GM23248 (cell line): Measurements from ENCODE around the gene DICER1. TPM values are rescaled to one million over a fixed set of nuclear protein-coding genes. Genes with fewer than 3 reads are reported as not detected.

Experiments
- DNase-seq: peaks from one replicate; pipeline ENCODE4 v3.0.0-alpha.2; 2015
- H2AFZ ChIP-seq: fragments of 200-600 bp; sonication (generic); 2 replicates; pipeline ENCODE4 v1.6.1; 2016; ENCODE audit warnings: antibody characterized with exemption
- H3F3A ChIP-seq: fragments of 200-600 bp; sonication (generic); 2 replicates; pipeline ENCODE4 v1.6.1; 2016; ENCODE audit warnings: mild to moderate bottlenecking, antibody characterized with exemption, mixed run types; ENCODE audit not compliant: insufficient read depth
- H3K27ac ChIP-seq: fragments of 200-600 bp; sonication (generic); 2 replicates; pipeline ENCODE4 v1.5.1; 2016; ENCODE audit warnings: mild to moderate bottlenecking
- H3K27me3 ChIP-seq: fragments of 200-600 bp; sonication (generic); replicated peaks from 2 replicates; pipeline ENCODE4 v1.6.1; 2016; ENCODE audit warnings: mild to moderate bottlenecking; ENCODE audit not compliant: insufficient read depth
- H3K36me3 ChIP-seq: fragments of 200-600 bp; sonication (generic); 2 replicates; pipeline ENCODE4 v1.6.1; 2016; ENCODE audit warnings: low read depth, mild to moderate bottlenecking
- H3K4me1 ChIP-seq: fragments of 200-600 bp; sonication (generic); 2 replicates; pipeline ENCODE4 v1.6.1; 2016; ENCODE audit warnings: mild to moderate bottlenecking; ENCODE audit not compliant: insufficient read depth
- H3K4me2 ChIP-seq: fragments of 200-600 bp; sonication (generic); one replicate; pipeline ENCODE4 v1.6.1; 2016; ENCODE audit warnings: mild to moderate bottlenecking; ENCODE audit not compliant: unreplicated experiment
- H3K4me3 ChIP-seq: fragments of 200-600 bp; sonication (generic); 2 replicates; pipeline ENCODE4 v1.5.1; 2016; ENCODE audit warnings: mild to moderate bottlenecking
- H3K79me2 ChIP-seq: fragments of 200-600 bp; sonication (generic); 2 replicates; pipeline ENCODE4 v1.6.1; 2016; ENCODE audit warnings: mild to moderate bottlenecking; ENCODE audit not compliant: insufficient read depth
- H3K9ac ChIP-seq: fragments of 200-600 bp; sonication (generic); 2 replicates; pipeline ENCODE4 v1.6.1; 2016; ENCODE audit warnings: mild to moderate bottlenecking
- H3K9me2 ChIP-seq: fragments of 200-600 bp; sonication (generic); 2 replicates; pipeline ENCODE4 v1.6.1; 2016; ENCODE audit warnings: mixed run types, mild to moderate bottlenecking, moderate library complexity; ENCODE audit not compliant: insufficient read depth
- H3K9me3 ChIP-seq: fragments of 200-600 bp; sonication (generic); one replicate; pipeline ENCODE4 v1.6.1; 2017; ENCODE audit warnings: low read depth
- H4K20me1 ChIP-seq: fragments of 200-600 bp; sonication (generic); 2 replicates; pipeline ENCODE4 v1.6.0; 2016; ENCODE audit not compliant: insufficient read depth
- EZH2 ChIP-seq: fragments of 200-600 bp; sonication (generic); IDR thresholded peaks from 2 replicates; pipeline ENCODE4 v1.6.1; 2018; ENCODE audit warnings: antibody characterized with exemption, mild to moderate bottlenecking; ENCODE audit not compliant: insufficient read depth, poor library complexity, severe bottlenecking
- EZH2phosphoT487 ChIP-seq: fragments of 200-600 bp; sonication (generic); IDR thresholded peaks from 2 replicates; pipeline ENCODE4 v1.6.1; 2018; ENCODE audit warnings: antibody characterized with exemption, moderate library complexity, mild to moderate bottlenecking, low read depth; ENCODE audit not compliant: insufficient read depth
- WGBS, 2 experiments: methylation state at CpG; one replicate each; pipeline ENCODE4 v1.1.6; 2015 to 2017; ENCODE audit warnings: low lambda C conversion rate in 2 of 2, low coverage in 1 of 2; ENCODE audit errors: missing lambda C conversion rate in 2 of 2; 5-methylcytosine and 5-hydroxymethylcytosine counted together
- in situ Hi-C: fragments of 300-500 bp; cut with MboI; formaldehyde crosslinking; loops from 2 replicates; pipeline ENCODE4 v1.15.0; 2020
- polyA plus RNA-seq: library from polyadenylated mRNA; unstranded; fragments of >200 nt; fragmentation: Nextera tagmentation; extraction: Ambion mirVana; gene quantifications from 2 replicates; pipeline ENCODE4 v1.2.1, GENCODE V29; 2016
- total RNA-seq: library from RNA; depleted of rRNA; stranded (reverse); fragments of >200 nt; shearing (Covaris generic); gene quantifications from 2 replicates; pipeline ENCODE4 v1.2.3, GENCODE V29; 2014

The DICER1 gene
- total and polyA plus RNA-seq, 2 experiments from 2014 or later: 9.8 to 27.6 TPM

DNA sequence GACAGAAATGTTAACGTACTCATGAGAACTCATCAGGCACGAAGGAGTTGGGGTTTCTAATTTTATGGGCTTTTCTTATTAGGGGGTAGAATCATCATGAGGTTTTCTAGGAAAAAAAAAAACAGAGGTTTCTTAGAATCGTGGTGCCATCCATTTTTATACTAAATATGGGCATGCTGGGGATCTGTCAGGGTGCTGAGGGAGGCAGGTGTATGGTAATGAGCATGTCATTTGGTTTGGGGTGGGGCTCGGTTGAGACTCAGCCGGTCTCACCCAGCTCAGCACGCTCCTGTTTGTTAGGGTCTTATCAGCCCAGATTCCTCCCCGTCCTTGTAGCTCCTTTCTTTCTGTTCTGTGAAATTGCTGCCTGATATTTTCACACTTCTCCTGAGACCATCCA lies 98.2 kb downstream of the DICER1 start:
- no peak for DNase-seq
- Histone ChIP-seq H2AFZ (no peak overlapping the region), H3K27me3 (no peaks in the 10 kb centered on the region), H4K20me1 (no peaks in the 10 kb centered on the region), H3K79me2 (no peaks in the 10 kb centered on the region), H3K27ac (no peak overlapping the region), H3K4me1 (no peaks in the 10 kb centered on the region), H3K36me3 (no peaks in the 10 kb centered on the region), H3K9ac (no peak overlapping the region), H3F3A (no peaks in the 10 kb centered on the region), H3K4me3 (no peak overlapping the region), H3K9me2 (no peaks in the 10 kb centered on the region), H3K4me2 (no peak overlapping the region), H3K9me3 (no peaks in the 10 kb centered on the region)
- WGBS, 2 experiments: 59 to 60% methylated on average over 7 of the region's 7 CpGs
- no peak for TF ChIP-seq EZH2
- TF ChIP-seq EZH2phosphoT487: no peak
- in situ Hi-C loops: no loop called here

DNA sequence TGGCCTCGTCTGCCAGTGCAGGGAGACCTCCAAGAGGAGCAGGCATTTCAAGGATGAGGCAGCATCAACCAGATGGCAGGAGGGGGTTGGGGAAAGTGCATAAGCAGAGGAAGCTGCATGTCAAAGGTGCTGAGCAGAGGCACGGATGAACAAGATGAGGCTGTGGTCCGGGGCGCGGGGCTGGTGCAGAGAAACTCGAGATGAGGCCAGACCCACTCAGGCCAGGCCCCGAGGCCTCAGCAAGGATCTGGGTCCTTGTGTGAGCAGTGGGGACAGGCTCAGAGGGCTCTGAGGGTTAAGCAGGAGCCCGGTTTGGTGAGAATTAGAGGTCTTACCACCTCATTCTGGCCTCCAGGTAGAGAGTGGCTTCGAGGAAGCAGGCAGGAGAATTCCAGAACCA lies 98.8 kb downstream of the DICER1 start:
- Histone ChIP-seq H3K4me2 (no peak overlapping the region), H2AFZ (no peak overlapping the region), H3K9me2 (no peaks in the 10 kb centered on the region), H3K4me1 (no peaks in the 10 kb centered on the region), H3K36me3 (no peaks in the 10 kb centered on the region), H3K27ac (no peak overlapping the region), H3K79me2 (no peaks in the 10 kb centered on the region), H3K27me3 (no peaks in the 10 kb centered on the region), H3F3A (no peaks in the 10 kb centered on the region), H4K20me1 (no peaks in the 10 kb centered on the region), H3K9ac (no peak overlapping the region), H3K4me3 (no peak overlapping the region), H3K9me3 (no peaks in the 10 kb centered on the region)
- no peak for DNase-seq
- WGBS, 2 experiments: 62 to 71% methylated on average over 9 of the region's 9 CpGs
- TF ChIP-seq EZH2: no peak
- TF ChIP-seq EZH2phosphoT487: no peak
- in situ Hi-C loops: no loop called here

DNA sequence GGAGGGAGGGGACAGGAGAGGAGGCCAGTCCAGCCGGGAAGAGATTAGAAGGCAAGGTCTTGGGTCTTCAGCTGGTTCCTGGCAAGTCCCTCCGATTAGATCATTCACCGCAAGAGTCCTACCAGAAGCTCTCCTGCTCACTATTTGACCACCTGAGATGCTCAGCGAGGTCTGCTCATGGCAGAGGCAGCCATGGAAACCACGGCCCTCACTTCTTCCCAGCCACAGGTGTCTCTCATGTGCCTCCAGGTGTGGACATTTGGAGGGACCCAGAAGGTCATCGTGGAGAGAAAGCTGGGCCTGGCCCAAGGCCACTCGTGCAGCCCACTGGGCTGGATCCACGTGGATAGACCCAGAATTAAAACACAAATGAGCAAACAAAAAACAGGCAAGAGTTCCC lies 99.5 kb downstream of the DICER1 start:
- no peaks in the 10 kb centered on the region for H3F3A ChIP-seq
- H3K9ac ChIP-seq: no peak overlapping the region
- no peak overlapping the region for H3K4me2 ChIP-seq
- H3K4me3 ChIP-seq: no peak overlapping the region
- no peak overlapping the region for H2AFZ ChIP-seq
- H3K36me3 ChIP-seq: no peaks in the 10 kb centered on the region
- H3K27ac ChIP-seq: no peak overlapping the region
- H3K79me2 ChIP-seq: no peaks in the 10 kb centered on the region
- no peaks in the 10 kb centered on the region for H3K27me3 ChIP-seq
- H3K4me1 ChIP-seq: no peaks in the 10 kb centered on the region
- H3K9me3 ChIP-seq: no peaks in the 10 kb centered on the region
- 64 to 66% methylated on average over 8 of the region's 8 CpGs for WGBS, 2 experiments
- DNase-seq: no peak
- TF ChIP-seq EZH2phosphoT487 (no peak), EZH2 (no peak)
- H3K9me2 ChIP-seq: no peaks in the 10 kb centered on the region
- in situ Hi-C loops: no loop called here
- no peaks in the 10 kb centered on the region for H4K20me1 ChIP-seq

DNA sequence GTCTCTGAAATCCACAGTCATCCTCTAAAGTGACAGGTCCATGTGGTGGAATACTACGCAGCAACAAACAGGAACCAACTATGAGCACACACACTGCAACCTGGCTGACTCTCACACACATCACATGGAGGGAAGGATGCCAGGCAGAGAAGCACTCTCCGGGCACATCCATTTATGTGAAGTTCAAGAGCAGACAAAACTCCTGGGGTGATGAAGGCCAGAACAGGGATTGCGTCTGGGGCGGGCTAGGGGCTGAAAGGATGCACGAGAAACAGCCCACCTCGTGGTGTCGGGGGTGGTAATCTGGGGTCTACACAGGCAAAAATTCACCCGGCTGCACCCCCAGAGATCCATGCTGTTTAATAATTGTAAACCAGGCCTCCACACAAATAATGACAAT lies 100.2 kb downstream of the DICER1 start:
- no peak overlapping the region for H3K4me3 ChIP-seq
- no peaks in the 10 kb centered on the region for H4K20me1 ChIP-seq
- H3K27me3 ChIP-seq: no peaks in the 10 kb centered on the region
- no peak overlapping the region for H3K9ac ChIP-seq
- in situ Hi-C loops: no loop called here
- H3F3A ChIP-seq: no peaks in the 10 kb centered on the region
- H3K36me3 ChIP-seq: no peaks in the 10 kb centered on the region
- no peaks in the 10 kb centered on the region for H3K9me3 ChIP-seq
- DNase-seq: no peak
- no peaks in the 10 kb centered on the region for H3K9me2 ChIP-seq
- no peaks in the 10 kb centered on the region for H3K4me1 ChIP-seq
- WGBS, 2 experiments: 62 to 65% methylated on average over 8 of the region's 8 CpGs
- TF ChIP-seq EZH2 (no peak), EZH2phosphoT487 (no peak)
- no peak overlapping the region for H3K27ac ChIP-seq
- H2AFZ ChIP-seq: no peak overlapping the region
- H3K79me2 ChIP-seq: no peaks in the 10 kb centered on the region
- no peak overlapping the region for H3K4me2 ChIP-seq

DNA sequence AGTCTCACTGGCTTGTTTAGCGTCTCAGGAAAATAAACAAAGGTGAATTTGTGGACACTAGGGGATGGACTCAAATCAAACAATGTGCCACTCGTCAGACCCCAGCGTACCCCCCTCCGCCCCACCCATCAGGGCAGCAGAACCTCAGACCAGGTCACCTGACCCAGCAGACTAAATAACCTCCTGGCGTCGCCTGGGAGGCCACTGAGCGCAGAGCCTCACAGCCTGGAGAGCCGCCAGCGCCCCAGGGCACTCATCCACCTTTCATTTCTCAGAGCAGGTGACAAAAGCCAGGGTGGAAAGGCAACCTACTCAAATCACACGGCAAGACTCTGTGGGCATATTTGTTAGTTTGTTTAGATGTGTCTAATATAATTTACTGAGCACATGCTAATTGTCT lies 100.9 kb downstream of the DICER1 start:
- no peaks in the 10 kb centered on the region for H4K20me1 ChIP-seq
- in situ Hi-C loops: no loop called here
- no peak overlapping the region for H3K4me3 ChIP-seq
- WGBS, 2 experiments: 38 to 47% methylated on average over 10 of the region's 10 CpGs
- no peaks in the 10 kb centered on the region for H3F3A ChIP-seq
- TF ChIP-seq EZH2phosphoT487 (no peak), EZH2 (no peak)
- no peak overlapping the region for H3K27ac ChIP-seq
- H3K9ac ChIP-seq: no peak overlapping the region
- no peak for DNase-seq
- no peak overlapping the region for H2AFZ ChIP-seq
- H3K4me1 ChIP-seq: no peaks in the 10 kb centered on the region
- no peaks in the 10 kb centered on the region for H3K36me3 ChIP-seq
- H3K9me2 ChIP-seq: no peaks in the 10 kb centered on the region
- H3K9me3 ChIP-seq: no peaks in the 10 kb centered on the region
- no peak overlapping the region for H3K4me2 ChIP-seq
- no peaks in the 10 kb centered on the region for H3K27me3 ChIP-seq
- no peaks in the 10 kb centered on the region for H3K79me2 ChIP-seq
